Effector memory CD8-positive, alpha-beta T cell (primary cell): ENCODE results near the gene WDR45B.

Experiments
- ATAC-seq: fragments of 150-1000 bp; cut with Tn5 transposase; replicated peaks from 2 replicates; pipeline ENCODE4 v1.10.0; 2021; ENCODE audit warnings: mild to moderate bottlenecking, moderate library complexity
- DNase-seq, 3 experiments: peaks; one replicate each; pipeline ENCODE4 v3.0.0; 2021
- H3K27ac Mint-ChIP-seq, 2 donors: one replicate each; pipeline ENCODE4 v1.8.0; 2022; ENCODE audit warnings: mild to moderate bottlenecking in 2 of 2, mixed read lengths in 2 of 2, moderate library complexity in 2 of 2
- H3K27me3 Mint-ChIP-seq, 2 donors: one replicate each; pipeline ENCODE4 v1.8.0; 2022; ENCODE audit warnings: mixed read lengths in 2 of 2
- H3K36me3 Mint-ChIP-seq: one replicate; pipeline ENCODE4 v1.8.0; 2022; ENCODE audit warnings: mild to moderate bottlenecking, moderate library complexity, mixed read lengths; ENCODE audit not compliant: insufficient read depth
- H3K4me1 Mint-ChIP-seq, 2 donors: one replicate each; pipeline ENCODE4 v1.8.0; 2022; ENCODE audit warnings: low read depth in 2 of 2, mixed read lengths in 2 of 2
- H3K4me3 Mint-ChIP-seq, 2 donors: one replicate each; pipeline ENCODE4 v1.8.0; 2022; ENCODE audit warnings: mild to moderate bottlenecking in 2 of 2, mixed read lengths in 2 of 2, moderate library complexity in 2 of 2
- H3K9me3 Mint-ChIP-seq, 2 donors: one replicate each; pipeline ENCODE4 v1.8.0; 2022; ENCODE audit warnings: mixed read lengths in 2 of 2

Gene WDR45B

DNA sequence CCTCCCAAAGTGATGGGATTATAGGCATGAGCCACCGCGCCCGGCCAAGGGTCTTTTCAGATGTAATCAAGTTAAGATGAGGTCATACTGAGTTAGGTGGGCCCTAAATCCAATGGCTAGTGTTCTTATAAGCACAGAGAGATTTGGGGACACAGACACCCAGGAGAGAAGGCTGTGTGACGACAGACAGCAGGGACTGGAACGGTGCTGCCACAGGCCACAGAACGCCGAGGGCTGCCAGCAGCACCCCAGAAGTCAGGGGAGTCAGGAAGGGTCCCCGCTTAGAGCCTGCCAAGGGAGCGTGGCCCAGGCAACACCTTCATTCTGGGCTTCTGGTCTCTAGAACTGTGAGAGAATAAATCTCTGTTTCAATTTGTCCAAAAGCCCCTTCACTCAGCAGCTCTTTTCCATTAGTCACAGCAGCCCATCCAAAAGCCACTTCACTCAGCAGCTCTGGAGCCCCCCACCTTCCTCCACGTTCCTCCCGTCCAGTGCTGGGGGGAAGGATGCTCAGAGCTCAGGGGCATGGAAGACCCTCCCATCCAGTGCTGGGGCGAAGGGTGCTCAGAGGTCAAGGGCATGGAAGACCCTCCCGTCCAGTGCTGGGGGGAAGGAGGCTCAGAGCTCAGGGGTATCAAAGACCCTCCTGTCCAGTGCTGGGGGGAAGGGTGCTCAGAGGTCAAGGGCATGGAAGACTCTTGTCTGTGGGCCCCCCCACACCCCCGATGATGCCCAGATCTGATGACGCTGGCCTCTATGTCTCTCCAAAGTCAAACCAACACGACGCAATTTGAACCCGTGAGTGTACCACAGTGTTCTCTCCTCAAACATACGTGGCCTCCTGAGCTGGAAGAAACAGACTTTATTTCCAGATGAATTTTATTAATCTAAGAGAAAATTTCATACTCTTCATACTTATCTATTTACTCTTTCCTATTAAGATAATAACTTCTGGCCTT lies 38.4 kb upstream of the WDR45B start:
- ATAC-seq (no peak), DNase-seq (no peak)
- Mint-ChIP-seq H3K36me3 (no peaks in the 10 kb centered on the region), H3K4me3 (no peak overlapping the region), H3K27ac (no peak overlapping the region), H3K27me3 (no peaks in the 10 kb centered on the region), H3K4me1 (peaks cover 0 to 4% of the 10 kb centered on the region in 2 donors), H3K9me3 (peaks cover 0 to 4% of the 10 kb centered on the region in 2 donors)

DNA sequence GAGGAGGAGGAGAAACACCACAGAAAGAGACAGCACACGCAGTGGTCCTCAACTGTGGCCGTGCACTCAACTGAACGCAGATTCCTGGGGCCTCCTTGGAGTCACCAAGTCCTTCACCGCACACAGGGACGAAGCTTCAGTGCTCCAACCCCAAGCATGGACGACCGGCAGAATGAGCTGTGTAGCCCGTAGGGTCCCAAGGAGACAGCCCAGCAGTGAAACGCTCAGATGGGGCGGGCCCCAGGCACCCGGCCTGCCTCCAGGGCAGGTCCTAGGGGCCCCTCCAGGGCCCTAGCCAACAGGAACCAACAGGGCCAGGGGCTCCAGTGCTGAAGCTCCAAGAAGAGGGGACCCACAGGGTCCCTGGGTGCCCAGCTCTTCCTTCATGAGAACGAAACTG lies 37.0 kb upstream of the WDR45B start:
- peaks cover 0 to 4% of the 10 kb centered on the region in 2 donors for H3K9me3 Mint-ChIP-seq
- no peaks in the 10 kb centered on the region for H3K27me3 Mint-ChIP-seq
- no peak overlapping the region for H3K4me3 Mint-ChIP-seq
- H3K4me1 Mint-ChIP-seq: peaks cover 0 to 4% of the 10 kb centered on the region in 2 donors
- no peak overlapping the region for H3K27ac Mint-ChIP-seq
- DNase-seq (no peak), ATAC-seq (no peak)
- H3K36me3 Mint-ChIP-seq: no peaks in the 10 kb centered on the region

DNA sequence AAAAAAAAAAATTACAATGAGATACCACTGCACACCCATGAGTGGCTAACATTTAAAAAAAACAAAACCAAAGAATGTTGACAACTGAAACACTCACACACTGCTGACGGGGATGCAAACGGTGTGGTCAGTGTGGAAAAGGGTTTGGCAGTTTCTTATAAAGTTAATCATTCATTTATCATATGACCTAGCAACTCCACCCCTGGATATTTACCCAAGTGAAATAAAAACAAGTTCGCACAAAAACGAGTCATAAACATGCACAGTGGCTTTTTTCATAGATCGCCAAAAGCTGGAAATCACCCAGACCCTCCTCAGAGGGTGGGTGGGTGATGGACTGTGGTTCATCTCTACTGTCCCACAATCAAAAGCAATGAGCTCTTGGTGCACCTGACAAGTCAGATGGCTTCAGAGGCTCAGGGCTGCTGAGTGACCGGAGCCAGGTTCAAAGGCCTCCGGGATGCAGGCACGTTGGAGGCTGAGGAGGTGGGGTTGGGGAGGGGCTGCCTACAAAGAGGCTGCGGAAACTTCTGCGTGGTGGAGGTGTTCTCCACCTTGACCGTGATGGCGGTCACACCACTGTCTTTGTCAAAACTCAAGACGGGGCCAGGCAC lies 36.1 kb upstream of the WDR45B start:
- ATAC-seq (no peak), DNase-seq (no peak)
- H3K36me3 Mint-ChIP-seq: no peaks in the 10 kb centered on the region
- peaks cover 0 to 4% of the 10 kb centered on the region in 2 donors for H3K9me3 Mint-ChIP-seq
- H3K27ac Mint-ChIP-seq: no peak overlapping the region
- no peak overlapping the region for H3K4me3 Mint-ChIP-seq
- H3K27me3 Mint-ChIP-seq: no peaks in the 10 kb centered on the region
- H3K4me1 Mint-ChIP-seq: no peaks in the 10 kb centered on the region

DNA sequence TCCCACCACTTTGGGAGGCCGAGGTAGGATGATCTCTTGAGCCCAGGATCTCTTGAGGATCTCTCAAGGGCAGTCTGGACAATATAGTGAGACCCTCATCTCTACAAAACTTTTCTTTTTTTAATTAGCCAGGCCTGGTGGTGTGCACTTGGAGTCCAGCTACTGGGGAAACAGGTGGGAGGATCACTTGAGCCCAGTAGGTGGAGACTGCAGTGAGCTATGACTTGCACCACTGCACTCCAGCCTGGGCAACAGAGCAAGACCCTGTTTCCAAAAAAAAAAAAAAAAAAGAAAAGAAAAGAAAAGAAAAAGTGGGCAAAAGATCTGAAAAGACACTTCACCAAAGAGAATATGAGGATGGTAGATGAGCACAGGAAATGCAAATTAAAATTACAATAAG lies 35.3 kb upstream of the WDR45B start:
- peak overlapping the region in 1 of 2 donors; percentile 8 for H3K27ac Mint-ChIP-seq
- peaks cover 0 to 4% of the 10 kb centered on the region in 2 donors for H3K9me3 Mint-ChIP-seq
- H3K27me3 Mint-ChIP-seq: no peaks in the 10 kb centered on the region
- H3K4me3 Mint-ChIP-seq: no peak overlapping the region
- DNase-seq (no peak), ATAC-seq (no peak)
- no peaks in the 10 kb centered on the region for H3K4me1 Mint-ChIP-seq
- no peaks in the 10 kb centered on the region for H3K36me3 Mint-ChIP-seq

DNA sequence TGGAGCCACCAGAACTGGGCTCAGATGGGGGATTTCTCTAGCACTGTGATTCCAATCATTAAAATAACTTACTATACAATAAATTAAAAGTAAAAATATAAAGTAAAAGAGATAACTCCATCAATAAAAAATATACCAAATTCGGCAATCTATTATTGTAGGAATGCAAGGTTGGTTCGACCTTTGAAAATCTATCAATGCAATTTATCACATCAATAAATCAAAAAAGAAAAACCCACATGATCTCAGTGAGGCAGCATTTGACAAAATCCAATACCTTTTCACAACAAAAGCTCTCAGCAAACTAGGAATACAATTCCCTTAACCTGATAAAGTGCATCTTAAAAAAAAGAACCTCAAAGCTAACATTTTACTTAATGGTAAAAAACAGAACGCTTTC lies 33.3 kb upstream of the WDR45B start:
- no peak for ATAC-seq
- peaks cover 0 to 4% of the 10 kb centered on the region in 2 donors for H3K9me3 Mint-ChIP-seq
- no peaks in the 10 kb centered on the region for H3K27me3 Mint-ChIP-seq
- no peak overlapping the region for H3K4me3 Mint-ChIP-seq
- no peak overlapping the region for H3K27ac Mint-ChIP-seq
- H3K36me3 Mint-ChIP-seq: no peaks in the 10 kb centered on the region
- H3K4me1 Mint-ChIP-seq: no peaks in the 10 kb centered on the region
- DNase-seq: no peak

GRCh38 chr17:82679586-82680465 lies 31.6 kb upstream of the WDR45B start:
- H3K27ac Mint-ChIP-seq: no peak overlapping the region
- peaks cover 0 to 4% of the 10 kb centered on the region in 2 donors for H3K9me3 Mint-ChIP-seq
- DNase-seq (no peak), ATAC-seq (no peak)
- H3K4me3 Mint-ChIP-seq: no peak overlapping the region
- H3K27me3 Mint-ChIP-seq: no peaks in the 10 kb centered on the region
- H3K4me1 Mint-ChIP-seq: no peaks in the 10 kb centered on the region
- no peaks in the 10 kb centered on the region for H3K36me3 Mint-ChIP-seq

DNA sequence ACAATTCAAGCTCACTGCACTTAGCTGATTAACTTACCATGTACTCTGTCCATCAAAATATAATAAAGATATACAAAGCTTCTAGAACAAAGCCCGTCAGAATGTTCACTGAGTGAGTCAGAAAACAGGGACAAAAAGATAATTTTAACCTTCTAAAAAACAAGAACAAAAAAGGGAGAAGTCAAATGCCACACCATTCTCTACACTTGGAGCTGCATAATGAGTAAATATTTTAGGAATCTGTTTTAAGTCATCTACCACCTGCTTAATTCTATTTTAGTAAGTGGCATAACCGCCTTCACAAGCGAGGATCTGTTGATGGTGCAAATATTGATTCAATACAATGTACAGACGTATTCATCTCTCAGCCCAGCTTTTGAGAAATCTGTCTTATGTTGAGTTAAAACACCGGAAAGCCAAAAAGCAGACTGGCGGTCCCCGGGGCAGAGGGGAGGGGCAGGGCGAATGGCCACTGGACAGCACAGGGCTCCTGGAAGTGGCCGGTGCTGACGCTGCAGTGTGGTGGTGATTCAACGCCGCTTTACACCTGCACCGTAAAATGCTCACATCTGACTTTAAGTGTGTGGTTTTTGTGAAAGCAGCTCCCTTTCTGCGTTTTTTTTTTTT lies 30.1 kb upstream of the WDR45B start:
- H3K36me3 Mint-ChIP-seq: no peaks in the 10 kb centered on the region
- H3K4me1 Mint-ChIP-seq: no peaks in the 10 kb centered on the region
- DNase-seq (no peak), ATAC-seq (no peak)
- H3K27me3 Mint-ChIP-seq: no peaks in the 10 kb centered on the region
- H3K9me3 Mint-ChIP-seq: peaks cover 0 to 4% of the 10 kb centered on the region in 2 donors
- peak overlapping the region in 1 of 2 donors; percentile 44 for H3K27ac Mint-ChIP-seq
- H3K4me3 Mint-ChIP-seq: no peak overlapping the region

DNA sequence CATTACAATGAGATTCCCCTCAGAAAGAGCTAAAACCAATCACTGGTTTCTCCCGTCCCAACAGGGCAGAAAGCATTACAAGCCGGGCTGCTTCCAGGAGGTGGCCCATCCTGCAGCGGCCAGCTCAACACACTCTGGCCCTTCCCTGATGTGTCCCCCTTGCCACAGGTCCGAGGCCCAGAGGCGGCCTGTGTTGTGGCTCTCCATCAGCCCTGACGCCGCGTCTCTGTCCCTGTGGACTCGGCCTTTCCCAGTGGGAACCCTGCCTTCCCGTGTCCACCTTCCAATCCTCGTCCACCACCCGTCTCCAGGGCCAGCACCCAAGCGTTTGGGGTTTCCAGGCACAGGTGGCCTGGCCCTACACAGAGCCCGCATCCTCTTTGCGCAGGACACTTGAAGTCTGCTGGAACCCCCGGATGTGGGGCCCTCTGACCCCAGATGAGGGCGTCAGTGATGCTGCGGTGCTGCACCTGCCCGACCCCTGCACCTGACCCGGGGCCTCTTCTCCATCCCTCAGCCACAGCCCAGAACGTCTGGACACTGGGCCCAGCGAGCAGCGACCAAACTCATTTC lies 29.2 kb upstream of the WDR45B start:
- ATAC-seq: no peak
- H3K27ac Mint-ChIP-seq: no peak overlapping the region
- DNase-seq: no peak
- peaks cover 0 to 4% of the 10 kb centered on the region in 2 donors for H3K9me3 Mint-ChIP-seq
- H3K27me3 Mint-ChIP-seq: no peaks in the 10 kb centered on the region
- no peak overlapping the region for H3K4me3 Mint-ChIP-seq
- H3K4me1 Mint-ChIP-seq: no peaks in the 10 kb centered on the region
- no peaks in the 10 kb centered on the region for H3K36me3 Mint-ChIP-seq

DNA sequence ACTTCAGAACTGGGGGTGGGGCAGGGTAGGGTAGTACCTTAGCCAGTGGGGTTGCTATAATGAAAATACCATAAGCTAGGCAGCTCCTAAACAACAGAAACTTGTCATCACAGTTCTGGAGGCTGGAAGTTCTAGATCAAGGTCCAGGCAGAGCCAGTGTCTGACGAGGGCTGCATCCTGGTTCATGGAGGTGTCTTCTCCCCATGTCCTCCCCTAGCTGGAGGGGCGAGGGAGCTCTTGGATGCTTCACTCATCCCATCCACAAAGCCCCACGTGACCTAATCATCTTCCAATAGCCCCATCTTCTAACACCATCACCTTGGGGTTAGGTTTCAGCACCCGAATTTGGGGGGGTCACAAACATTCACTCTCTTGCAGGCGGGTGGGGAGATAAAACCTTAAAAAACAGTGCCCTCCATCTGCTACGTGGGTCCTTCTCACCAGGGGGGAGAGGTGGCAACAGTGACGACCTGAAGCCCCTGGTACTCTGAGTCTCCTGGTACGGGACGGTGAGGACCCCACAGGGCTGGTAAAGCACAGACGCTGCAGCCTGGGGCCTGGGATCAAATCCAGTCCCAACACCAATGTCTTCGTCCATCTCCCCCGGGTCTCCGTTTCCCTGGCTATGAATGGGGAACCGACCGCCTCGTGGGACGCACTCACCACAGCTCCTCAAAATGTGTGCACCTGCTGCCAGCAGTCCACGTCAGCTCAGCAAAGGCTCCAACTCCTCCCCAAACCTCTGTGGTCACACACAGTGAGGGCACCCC lies 27.4 kb upstream of the WDR45B start:
- Mint-ChIP-seq H3K4me1 (peaks cover 0 to 6% of the 10 kb centered on the region in 2 donors), H3K27me3 (no peaks in the 10 kb centered on the region), H3K4me3 (no peak overlapping the region), H3K9me3 (no peaks in the 10 kb centered on the region), H3K27ac (no peak overlapping the region), H3K36me3 (no peaks in the 10 kb centered on the region)
- ATAC-seq (no peak), DNase-seq (no peak)

- peaks cover 0 to 6% of the 10 kb centered on the region in 2 donors for H3K4me1 Mint-ChIP-seq
- no peak overlapping the region for H3K4me3 Mint-ChIP-seq
- no peak overlapping the region for H3K27ac Mint-ChIP-seq
Measured at GRCh38 chr17:82674656-82675475, 26.6 kb upstream of the WDR45B start.

GRCh38 chr17:82670661-82671450 lies 22.6 kb upstream of the WDR45B start:
- no peak for ATAC-seq
- DNase-seq: no peak
- Mint-ChIP-seq H3K36me3 (no peaks in the 10 kb centered on the region), H3K4me1 (peaks cover 5 to 12% of the 10 kb centered on the region in 2 donors), H3K4me3 (no peak overlapping the region), H3K27me3 (no peaks in the 10 kb centered on the region), H3K9me3 (no peaks in the 10 kb centered on the region), H3K27ac (peak overlapping the region in 1 of 2 donors; percentile 2)

More at GRCh38 chr17:82674656-82675475, 26.6 kb upstream of the WDR45B start:
- no peaks in the 10 kb centered on the region for H3K36me3 Mint-ChIP-seq
- ATAC-seq (no peak), DNase-seq (no peak)
- no peaks in the 10 kb centered on the region for H3K27me3 Mint-ChIP-seq
- no peaks in the 10 kb centered on the region for H3K9me3 Mint-ChIP-seq
